B cell (primary cell): Measurements from ENCODE around the gene RPRD1B. TPM values are rescaled to one million over a fixed set of nuclear protein-coding genes. Genes with fewer than 3 reads are reported as not detected.

Source experiments
- ATAC-seq: fragments of 200-7000 bp; cut with Tn5 transposase; one replicate; pipeline ENCODE4 v1.10.0; 2021; ENCODE audit warnings: low read depth, mild to moderate bottlenecking, moderate number of reproducible peaks, moderate library complexity
- CTCF ChIA-PET: fragments of 350-600 bp; sonication (Branson Sonifier 250); formaldehyde crosslinking; loops from one replicate; lab custom pipeline; 2021; ENCODE audit warnings: antibody characterized with exemption, inconsistent platforms; lab: Charles Lee
- POLR2A ChIA-PET: fragments of 350-600 bp; sonication (Branson Sonifier 250); formaldehyde crosslinking; loops from one replicate; lab custom pipeline; 2021; ENCODE audit warnings: antibody characterized with exemption; lab: Charles Lee
- DNase-seq: peaks from one replicate; pipeline ENCODE4 v3.0.0; 2013
- H2AFZ ChIP-seq: 2 replicates; pipeline ENCODE4 v1.6.1; 2012; ENCODE audit warnings: mild to moderate bottlenecking, low read depth, low read length; ENCODE audit not compliant: insufficient read depth, poor library complexity, severe bottlenecking
- H3K27ac ChIP-seq, 2 donors: 1 replicate in 1 of 2; 2 replicates in 1 of 2; pipeline ENCODE4 v1.5.1; 2012 to 2013; ENCODE audit warnings: low read length in 2 of 2, mild to moderate bottlenecking in 2 of 2, moderate library complexity in 1 of 2
- H3K27me3 ChIP-seq, 4 experiments: fragments of 200-600 bp in 1 of 4; sonication (generic) in 1 of 4; replicated peaks in 1 of 4; 1 replicate in 2 of 4; 2 replicates in 2 of 4; pipeline versions ENCODE4 v1.6.1 to v1.7.0; 2013 to 2016; ENCODE audit warnings: low read length in 3 of 4, mild to moderate bottlenecking in 2 of 4, mixed read lengths in 1 of 4, moderate library complexity in 1 of 4; ENCODE audit not compliant: insufficient read depth in 4 of 4, control insufficient read depth in 3 of 4; ENCODE audit errors: control extremely low read depth in 1 of 4
- H3K36me3 ChIP-seq, 2 experiments: replicated peaks in 1 of 2; 1 replicate in 1 of 2; 2 replicates in 1 of 2; pipeline versions ENCODE4 v1.6.1 to v1.7.1; 2013; ENCODE audit warnings: low read length in 1 of 2; ENCODE audit not compliant: insufficient read depth in 2 of 2, control insufficient read depth in 1 of 2; ENCODE audit errors: control extremely low read depth in 1 of 2, extremely low read depth in 1 of 2
- H3K4me1 ChIP-seq, 2 donors: fragments of 200-600 bp in 1 of 2; sonication (generic) in 1 of 2; 1 replicate in 1 of 2; 2 replicates in 1 of 2; pipeline versions ENCODE4 v1.5.1 to v1.6.1; 2013 to 2017; ENCODE audit warnings: low read length in 2 of 2; ENCODE audit not compliant: control insufficient read depth in 2 of 2, insufficient read depth in 2 of 2
- H3K4me2 ChIP-seq: replicated peaks from 2 replicates; pipeline ENCODE3; 2012; ENCODE audit warnings: mild to moderate bottlenecking, low read depth, low read length; ENCODE audit not compliant: poor library complexity, severe bottlenecking
- H3K4me3 ChIP-seq, 5 experiments: fragments of 200-600 bp in 1 of 5; sonication (generic) in 1 of 5; 1 replicate in 3 of 5; 2 replicates in 2 of 5; pipeline versions ENCODE4 v1.5.1 to v1.7.0; 2011 to 2016; ENCODE audit warnings: low read length in 4 of 5, mild to moderate bottlenecking in 4 of 5, low read depth in 2 of 5, control low read depth in 1 of 5, moderate library complexity in 1 of 5; ENCODE audit not compliant: insufficient read depth in 1 of 5; ENCODE audit errors: control extremely low read depth in 1 of 5, extremely low read depth in 1 of 5
- H3K79me2 ChIP-seq: fragments of 200-600 bp; sonication (generic); one replicate; pipeline ENCODE4 v1.6.0; 2016; ENCODE audit warnings: low read length; ENCODE audit not compliant: control insufficient read depth, insufficient read depth
- H3K9ac ChIP-seq: fragments of 200-600 bp; sonication (generic); 2 replicates; pipeline ENCODE4 v1.6.1; 2017; ENCODE audit warnings: mild to moderate bottlenecking, low read length, moderate library complexity
- H3K9me3 ChIP-seq, 3 donors: one replicate each; pipeline versions ENCODE4 v1.6.1 to v1.7.1; 2013; ENCODE audit warnings: low read length in 2 of 3; ENCODE audit not compliant: control insufficient read depth in 2 of 3, insufficient read depth in 1 of 3; ENCODE audit errors: control extremely low read depth in 1 of 3
- H4K20me1 ChIP-seq: 2 replicates; pipeline ENCODE4 v1.6.0; 2012; ENCODE audit warnings: mild to moderate bottlenecking, low read length; ENCODE audit not compliant: insufficient read depth, control insufficient read depth, poor library complexity, severe bottlenecking
- H3K27ac Mint-ChIP-seq: one replicate; pipeline ENCODE4 v1.8.0; 2021; ENCODE audit warnings: mixed read lengths
- H3K27me3 Mint-ChIP-seq: one replicate; pipeline ENCODE4 v1.8.0; 2021; ENCODE audit warnings: mixed read lengths
- H3K4me1 Mint-ChIP-seq: one replicate; pipeline ENCODE4 v1.8.0; 2021; ENCODE audit warnings: mixed read lengths
- H3K4me3 Mint-ChIP-seq: one replicate; pipeline ENCODE4 v1.8.0; 2021; ENCODE audit warnings: mixed read lengths
- H3K9me3 Mint-ChIP-seq: one replicate; pipeline ENCODE4 v1.8.0; 2022; ENCODE audit warnings: mixed read lengths; ENCODE audit not compliant: insufficient read depth
- CTCF ChIP-seq: fragments of 200-600 bp; IDR thresholded peaks from one replicate; pipeline ENCODE4 v1.8.0; 2022; ENCODE audit warnings: antibody characterized with exemption, mild to moderate bottlenecking
- EZH2 ChIP-seq: IDR thresholded peaks from 2 replicates; pipeline ENCODE4 v1.6.1; 2012; ENCODE audit warnings: borderline replicate concordance, low read depth, mild to moderate bottlenecking, moderate library complexity, low read length; ENCODE audit not compliant: insufficient read depth, poor library complexity, severe bottlenecking
- WGBS: methylation state at CpG from one replicate; pipeline ENCODE4 v1.1.5; 2013; ENCODE audit warnings: missing lambda C conversion rate; ENCODE audit not compliant: insufficient coverage; 5-methylcytosine and 5-hydroxymethylcytosine counted together
- intact Hi-C: fragments of 100-400 bp; cut with micrococcal nuclease; formaldehyde crosslinking; loops from one replicate; pipeline ENCODE4 v1.10.0; 2022
- polyA plus RNA-seq: library from polyadenylated mRNA; depleted of rRNA; stranded (reverse); fragments of >200 nt; gene quantifications from 2 replicates; pipeline ENCODE4 v1.2.3, GENCODE V29; 2012
- total RNA-seq, 2 donors: library from RNA; stranded (reverse); fragments of 120-200 nt in 1 of 2; gene quantifications; 1 replicate in 1 of 2; 2 replicates in 1 of 2; pipeline versions ENCODE4 v1.2.3 to v1.2.4, GENCODE V29; 2013 to 2022

RPRD1B gene
- total and polyA plus RNA-seq, 2 donors (not counting 1 experiment from before 2014, with no cell fraction given): 6.0 to 54.9 TPM

GRCh38 chr20:38059832-38060231, 26.3 kb downstream of the RPRD1B start:
- ChIA-PET CTCF (interaction anchor here (1.0 to 19.6 kb wide), 7 partner anchors 11 to 160 kb away, joined by 3 to 494 read pairs (median 10); no protein-coding TSS in a partner anchor), POLR2A (no interaction called here)
- Histone ChIP-seq H3K9me3 (no peaks in the 10 kb centered on the region), H4K20me1 (peaks cover 14% of the 10 kb centered on the region), H3K27ac (no peak overlapping the region), H3K4me2 (no peak overlapping the region), H3K4me1 (peaks cover 3 to 9% of the 10 kb centered on the region in 2 donors), H3K9ac (no peak overlapping the region), H3K79me2 (peaks cover 13% of the 10 kb centered on the region), H3K36me3 (peaks cover 4 to 65% of the 10 kb centered on the region in 2 experiments), H3K27me3 (no peaks in the 10 kb centered on the region), H2AFZ (no peak overlapping the region), H3K4me3 (no peak overlapping the region)
- TF ChIP-seq CTCF (no peak), EZH2 (no peak)
- Mint-ChIP-seq H3K27ac (no peak overlapping the region), H3K4me3 (no peak overlapping the region), H3K27me3 (no peaks in the 10 kb centered on the region), H3K4me1 (peaks cover 19% of the 10 kb centered on the region), H3K9me3 (no peaks in the 10 kb centered on the region)
- no peak for ATAC-seq
- DNase-seq: no peak
- intact Hi-C loops: no loop called here
- 96% methylated on average over 5 of the region's 5 CpGs for WGBS

- CTCF ChIA-PET: interaction anchor here (0.6 to 19.6 kb wide), 8 partner anchors 15 to 302 kb away, joined by 3 to 494 read pairs (median 4); no protein-coding TSS in a partner anchor
- H3K4me1 Mint-ChIP-seq: peaks cover 26% of the 10 kb centered on the region
- Histone ChIP-seq H3K27ac (no peak overlapping the region), H3K79me2 (peaks cover 13% of the 10 kb centered on the region), H4K20me1 (peaks cover 14% of the 10 kb centered on the region), H3K4me1 (peaks cover 3 to 13% of the 10 kb centered on the region in 2 donors), H3K9ac (no peak overlapping the region), H3K9me3 (no peaks in the 10 kb centered on the region), H3K36me3 (peaks cover 4 to 65% of the 10 kb centered on the region in 2 experiments), H3K27me3 (no peaks in the 10 kb centered on the region), H3K4me2 (no peak overlapping the region), H2AFZ (no peak overlapping the region), H3K4me3 (no peak overlapping the region)
- intact Hi-C loops: no loop called here
- no peak overlapping the region for H3K4me3 Mint-ChIP-seq
- no peaks in the 10 kb centered on the region for H3K27me3 Mint-ChIP-seq
- no peak for DNase-seq
- POLR2A ChIA-PET: no interaction called here
- ATAC-seq: no peak
- no peak overlapping the region for H3K27ac Mint-ChIP-seq
- WGBS: 96% methylated on average over 5 of the region's 5 CpGs
- TF ChIP-seq EZH2: no peak
- no peak for TF ChIP-seq CTCF
- H3K9me3 Mint-ChIP-seq: no peaks in the 10 kb centered on the region
Observed at GRCh38 chr20:38060536-38060935, 27.0 kb downstream of the RPRD1B start.
